K562 (cell line): ENCODE data around the gene RTP3. TPM values are rescaled to one million over a fixed set of nuclear protein-coding genes. Genes with fewer than 3 reads are reported as not detected.
A peak's percentile ranks its signal among the peaks of the same experiment; 100 is the strongest.

Source experiments
- ATAC-seq: fragments of 200-7000 bp; cut with Tn5 transposase; 3 replicates; pipeline ENCODE4 v1.9.1; 2020; ENCODE audit warnings: moderate library complexity
- BruUV-seq: library from RNA; stranded (reverse); fragments of 400-500 nt; replicated peaks from 2 replicates; lab custom pipeline; 2021; lab: Mats Ljungman, UMichigan
- CTCF ChIA-PET: fragments of 300-600 bp; formaldehyde crosslinking; extraction: SDS; loops from one replicate; lab custom pipeline; 2021; ENCODE audit warnings: low intra/inter-chr PET ratio; lab: Yijun Ruan, JAX
- POLR2A ChIA-PET: fragments of 300-600, 350-650 bp; sonication (Branson Sonifier 250); formaldehyde crosslinking; extraction: SDS; loops from one replicate; lab custom pipeline; 2021; ENCODE audit warnings: antibody characterized with exemption, inconsistent platforms; lab: Yijun Ruan, JAX
- DNase-seq, 4 experiments: peaks; one replicate each; pipeline versions ENCODE4 v3.0.0 to v3.0.0-alpha.2; 2011 to 2018; ENCODE audit warnings: low spot score in 3 of 4, mixed read lengths in 3 of 4; ENCODE audit errors: extremely low read depth in 1 of 4
- FAIRE-seq: peaks from 2 replicates; lab custom pipeline; 2011; peaks lifted over from hg19 to GRCh38; lab: Jason Lieb, UNC
- H2AFZ ChIP-seq: 2 replicates; pipeline ENCODE4 v1.6.0; 2011; ENCODE audit warnings: low read depth, low read length, control low read depth, inconsistent platforms
- H3K27ac ChIP-seq: fragments of 200-600 bp; 3 replicates; pipeline ENCODE4 v1.8.0; 2011; ENCODE audit warnings: low read depth, mild to moderate bottlenecking, control low read depth, inconsistent platforms, low read length, moderate library complexity, mixed read lengths; ENCODE audit errors: extremely low read depth
- H3K27me3 ChIP-seq, 2 experiments: fragments of 300-600 bp in 1 of 2; 2 replicates in 1 of 2; 3 replicates in 1 of 2; pipeline versions ENCODE4 v1.6.0 to v1.8.0; 2011; ENCODE audit warnings: inconsistent platforms in 2 of 2, low read length in 2 of 2, mild to moderate bottlenecking in 1 of 2, mixed read lengths in 1 of 2, moderate library complexity in 1 of 2; ENCODE audit not compliant: control insufficient read depth in 2 of 2, insufficient read depth in 2 of 2
- H3K36me3 ChIP-seq: fragments of 300-600 bp; 3 replicates; pipeline ENCODE4 v1.8.0; 2011; ENCODE audit warnings: mild to moderate bottlenecking, low read length, inconsistent platforms; ENCODE audit not compliant: control insufficient read depth, insufficient read depth
- H3K4me1 ChIP-seq, 2 experiments: fragments of 200-600 bp in 1 of 2; replicated peaks in 1 of 2; 2 replicates in 1 of 2; 3 replicates in 1 of 2; pipeline versions ENCODE4 v1.5.1 to v1.8.0; 2011; ENCODE audit warnings: inconsistent platforms in 2 of 2, low read length in 2 of 2, mild to moderate bottlenecking in 1 of 2, mixed read lengths in 1 of 2, moderate library complexity in 1 of 2; ENCODE audit not compliant: control insufficient read depth in 2 of 2, insufficient read depth in 2 of 2
- H3K4me2 ChIP-seq: 2 replicates; pipeline ENCODE4 v1.6.1; 2011; ENCODE audit warnings: low read length, control low read depth, inconsistent platforms, mixed read lengths; ENCODE audit not compliant: insufficient read depth
- H3K4me3 ChIP-seq: fragments of 200-600 bp; sonication (generic), shearing (Covaris generic); 2 replicates; pipeline ENCODE4 v1.5.1; 2016; ENCODE audit warnings: control low read depth, inconsistent platforms
- H3K79me2 ChIP-seq: fragments of 200-600 bp; 3 replicates; pipeline ENCODE4 v1.8.0; 2011; ENCODE audit warnings: low read length, inconsistent platforms; ENCODE audit not compliant: control insufficient read depth, insufficient read depth
- H3K9ac ChIP-seq, 2 experiments: 2 replicates each; pipeline versions ENCODE4 v1.6.0 to v1.6.1; 2011; ENCODE audit warnings: low read depth in 2 of 2, low read length in 2 of 2, control low read depth in 1 of 2, inconsistent platforms in 1 of 2, mild to moderate bottlenecking in 1 of 2, mixed read lengths in 1 of 2; ENCODE audit not compliant: insufficient read depth in 1 of 2
- H3K9me1 ChIP-seq: one replicate; pipeline ENCODE4 v1.6.0; 2011; ENCODE audit warnings: inconsistent platforms, mild to moderate bottlenecking, low read length, moderate library complexity; ENCODE audit not compliant: control insufficient read depth, insufficient read depth
- H3K9me3 ChIP-seq: replicated peaks from 2 replicates; pipeline ENCODE4 v1.5.1; 2011; ENCODE audit warnings: low read depth, low read length, inconsistent platforms; ENCODE audit not compliant: control insufficient read depth, insufficient read depth
- H4K20me1 ChIP-seq: replicated peaks from 2 replicates; pipeline ENCODE4 v1.6.1; 2011; ENCODE audit warnings: low read length, inconsistent platforms, mixed read lengths; ENCODE audit not compliant: control insufficient read depth, insufficient read depth
- MAZ ChIP-seq, 2 experiments: fragments of 450-650 bp in 1 of 2; sonication (generic) in 1 of 2; formaldehyde crosslinking; IDR thresholded peaks in 1 of 2; conservative IDR thresholded peaks in 1 of 2; 2 replicates each; pipeline versions ENCODE4 v1.4.0 to v1.5.0; 2020; ENCODE audit warnings: mild to moderate bottlenecking in 1 of 2, missing genetic modification reagents in 1 of 2
- WGBS: fragments of 100-300 bp; shearing (Covaris generic); methylation state at CpG from one replicate; pipeline ENCODE4 v1.1.6; 2016; ENCODE audit warnings: low coverage, mixed read lengths; ENCODE audit not compliant: insufficient coverage; ENCODE audit errors: missing lambda C conversion rate; 5-methylcytosine and 5-hydroxymethylcytosine counted together
- in situ Hi-C: fragments of 300-500 bp; cut with MboI; formaldehyde crosslinking; loops from 4 replicates; pipeline ENCODE4 v1.15.0; 2018; ENCODE audit warnings: inconsistent platforms, mixed read lengths
- intact Hi-C: fragments of 100-400 bp; cut with micrococcal nuclease; formaldehyde crosslinking; loops from 2 replicates; pipeline ENCODE4 v1.14.2; 2022
- polyA plus RNA-seq, 8 experiments: library from polyadenylated mRNA; depleted of rRNA in 4 of 8; stranded (reverse) in 5 of 8; unstranded in 3 of 8; fragments of >200 nt; fragmentation: Nextera tagmentation in 2 of 8; fragmentation: Illumina TruSeq in 1 of 8; extraction: Ambion mirVana in 2 of 8; extraction: Trizol in 1 of 8; gene quantifications; 2 replicates each; pipeline versions ENCODE4 v1.2.1 to v1.2.3, GENCODE V29; 2011 to 2014; ENCODE audit warnings: inconsistent platforms in 1 of 8, missing spikeins in 1 of 8
- total RNA-seq, 7 experiments: library from RNA; depleted of rRNA in 6 of 7; stranded (reverse); fragments of >200 nt in 6 of 7; fragmentation: Illumina TruSeq in 2 of 7; extraction: Trizol in 2 of 7; gene quantifications; 2 replicates each; pipeline versions ENCODE4 v1.2.1 to v1.2.3, GENCODE V29; 2011 to 2021; ENCODE audit warnings: low replicate concordance in 1 of 7
- TF ChIP-seq, protein P1 (sequence below), 3 experiments: IDR thresholded peaks in 2 of 3; conservative IDR thresholded peaks in 1 of 3; 2 replicates each; pipeline ENCODE4 v1.5.1; 2011 to 2012; ENCODE audit warnings: low read length in 3 of 3, mild to moderate bottlenecking in 3 of 3, control low read depth in 2 of 3, improper control_type of control experiment in 1 of 3, inconsistent platforms in 1 of 3, low read depth in 1 of 3, mixed read lengths in 1 of 3, moderate library complexity in 1 of 3; ENCODE audit not compliant: insufficient read depth in 2 of 3

The RTP3 gene
- total and polyA plus RNA-seq, 9 of the 15 experiments (the other 6 are each of a cell fraction or from before 2014, with no cell fraction given), result not detected

DNA sequence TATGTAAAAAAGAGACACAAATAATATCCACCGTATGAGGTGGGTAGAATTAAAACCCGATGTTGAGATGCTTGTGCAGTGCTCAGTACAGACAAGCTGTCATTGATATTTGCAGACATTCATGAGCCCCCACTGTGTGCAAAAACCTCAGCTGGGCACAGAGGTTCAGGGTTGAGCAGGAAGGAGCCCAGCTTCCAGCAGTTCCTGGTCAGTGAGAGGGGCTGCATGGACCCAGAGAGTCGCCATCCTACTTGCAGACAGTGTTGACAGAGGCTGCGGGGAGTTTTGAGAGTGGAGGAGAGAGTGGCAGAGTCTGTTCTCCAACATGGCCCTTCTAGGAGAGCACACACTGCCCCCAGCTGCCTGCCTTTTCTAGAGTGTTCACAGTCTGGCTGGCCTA, 26.9 kb upstream of the RTP3 start (continued):
- TF ChIP-seq, protein P1, sequence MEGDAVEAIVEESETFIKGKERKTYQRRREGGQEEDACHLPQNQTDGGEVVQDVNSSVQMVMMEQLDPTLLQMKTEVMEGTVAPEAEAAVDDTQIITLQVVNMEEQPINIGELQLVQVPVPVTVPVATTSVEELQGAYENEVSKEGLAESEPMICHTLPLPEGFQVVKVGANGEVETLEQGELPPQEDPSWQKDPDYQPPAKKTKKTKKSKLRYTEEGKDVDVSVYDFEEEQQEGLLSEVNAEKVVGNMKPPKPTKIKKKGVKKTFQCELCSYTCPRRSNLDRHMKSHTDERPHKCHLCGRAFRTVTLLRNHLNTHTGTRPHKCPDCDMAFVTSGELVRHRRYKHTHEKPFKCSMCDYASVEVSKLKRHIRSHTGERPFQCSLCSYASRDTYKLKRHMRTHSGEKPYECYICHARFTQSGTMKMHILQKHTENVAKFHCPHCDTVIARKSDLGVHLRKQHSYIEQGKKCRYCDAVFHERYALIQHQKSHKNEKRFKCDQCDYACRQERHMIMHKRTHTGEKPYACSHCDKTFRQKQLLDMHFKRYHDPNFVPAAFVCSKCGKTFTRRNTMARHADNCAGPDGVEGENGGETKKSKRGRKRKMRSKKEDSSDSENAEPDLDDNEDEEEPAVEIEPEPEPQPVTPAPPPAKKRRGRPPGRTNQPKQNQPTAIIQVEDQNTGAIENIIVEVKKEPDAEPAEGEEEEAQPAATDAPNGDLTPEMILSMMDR (IDR thresholded peaks at IDR 0.05 in 2 of 3, conservative IDR thresholded peaks at IDR 0.05 in 1 of 3; ENCODE audit: insufficient read depth in 2 of 3, low read depth in 1 of 3, low read length in 3 of 3), result peak in 1 of 3 experiments; percentile 21; a peak in 1 of 6 replicates

DNA sequence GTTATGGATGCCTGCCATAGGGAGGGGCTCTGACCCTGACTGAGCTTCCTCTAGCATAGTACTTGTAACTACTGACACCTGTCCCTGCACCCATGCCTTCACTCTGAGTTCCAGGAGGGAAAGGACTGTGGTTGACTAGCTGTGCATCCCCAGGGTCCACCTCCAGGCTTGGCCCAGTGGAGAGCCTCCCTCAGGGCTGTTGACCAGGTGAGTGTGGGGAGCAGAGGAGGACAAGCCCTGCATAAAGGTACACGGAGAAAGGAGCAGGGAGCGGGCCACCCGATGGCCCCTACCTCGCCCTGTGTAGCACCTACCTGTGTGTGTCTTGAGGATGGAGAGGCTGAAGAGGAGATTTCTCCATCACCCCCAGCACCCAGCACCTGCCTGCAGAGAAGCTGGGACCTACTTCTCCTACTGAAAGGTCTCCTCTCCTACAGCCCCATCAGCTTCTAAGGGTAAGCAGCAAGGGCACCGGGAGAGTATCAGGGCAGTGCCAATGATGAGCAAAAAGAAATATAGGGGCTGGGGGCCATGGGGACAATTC, 26.3 kb upstream of the RTP3 start:
- Histone ChIP-seq H3K4me1 (no peaks in the 10 kb centered on the region), H3K27ac (no peak overlapping the region), H3K79me2 (no peaks in the 10 kb centered on the region), H3K9me3 (no peaks in the 10 kb centered on the region), H3K27me3 (peaks cover 0 to 59% of the 10 kb centered on the region in 2 experiments; a peak in 4 of 5 replicates), H2AFZ (no peak overlapping the region), H3K4me2 (no peak overlapping the region), H3K4me3 (no peak overlapping the region), H3K36me3 (no peaks in the 10 kb centered on the region), H3K9me1 (no peaks in the 10 kb centered on the region), H4K20me1 (no peaks in the 10 kb centered on the region), H3K9ac (no peak overlapping the region)
- DNase-seq (no peak), ATAC-seq (no peak), FAIRE-seq (no peak)
- no TSS peak for BruUV-seq
- in situ Hi-C loops (no loop called here), intact Hi-C loops (no loop called here)
- TF ChIP-seq MAZ (CRISPR knock-in tag; conservative IDR thresholded peaks at IDR 0.05 in 1 of 2, IDR thresholded peaks at IDR 0.05 in 1 of 2), result no peak
- WGBS, result 0% methylated on average over 5 of the region's 5 CpGs
- ChIA-PET POLR2A (interaction anchor here (1.0 kb wide), 2 partner anchors 8 to 9 kb away, joined by 3 read pairs; no protein-coding TSS in a partner anchor), CTCF (interaction anchor here (0.5 kb wide), 1 partner anchor 1009 kb away, joined by 3 read pairs; no protein-coding TSS in a partner anchor)
